ENCODE measurements around the gene ARID5B.

GRCh38 chr10:61906562-61906901 lies 5.0 kb downstream of the ARID5B start:
- TF ChIP-seq POLR2AphosphoS5 (IDR thresholded peaks at IDR 0.05; ENCODE audit: low read depth, low read length): no peak
- no peak for TF ChIP-seq TAF1 (IDR thresholded peaks at IDR 0.05; ENCODE audit: borderline replicate concordance, insufficient read depth, low read length)

Data from PFSK-1 (cell line).